ENCODE measurements around the gene ASIC1. TPM values are rescaled to one million over a fixed set of nuclear protein-coding genes. Genes with fewer than 3 reads are reported as not detected.
"Not testable (repeated sequence)": the region's sequence is repeated elsewhere in the genome, so short reads cannot be mapped to it uniquely, and the experiment has no call there.

The ASIC1 gene
- total RNA-seq, 1 experiment from 2014 or later = 4.3 TPM

- not testable (repeated sequence) for DNase-seq (ENCODE audit: low read depth)
Observed at GRCh38 chr12:50084409-50084774, 27.0 kb downstream of the ASIC1 start.

- peak; percentile 91 for DNase-seq (ENCODE audit: low read depth)
Observed at GRCh38 chr12:50084775-50085614, 27.6 kb downstream of the ASIC1 start, which contains the start of gene SMARCD1. TSS of gene SMARCD1 (plus strand) at chr12:50085342. CDS start at chr12:50085370, 28 bp downstream.

- no peak for DNase-seq (ENCODE audit: low read depth)
Observed at GRCh38 chr12:50085615-50086072, 28.2 kb downstream of the ASIC1 start.

- DNase-seq (ENCODE audit: low read depth) = no peak
Observed at GRCh38 chr12:50086148-50086547, 28.8 kb downstream of the ASIC1 start.

- DNase-seq (ENCODE audit: low read depth) = no peak
Observed at GRCh38 chr12:50087151-50087550, 29.8 kb downstream of the ASIC1 start.

- peak; percentile 74 for DNase-seq (ENCODE audit: low read depth)
Observed at GRCh38 chr12:50087995-50088394, 30.6 kb downstream of the ASIC1 start.

GRCh38 chr12:50088577-50089335 lies 31.4 kb downstream of the ASIC1 start:
- peak; percentile 40 for DNase-seq (ENCODE audit: low read depth)

- DNase-seq (ENCODE audit: low read depth) = no peak
Observed at GRCh38 chr12:50089730-50090129, 32.3 kb downstream of the ASIC1 start.

GRCh38 chr12:50090391-50090790 lies 33.0 kb downstream of the ASIC1 start:
- no peak for DNase-seq (ENCODE audit: low read depth)

- no peak for DNase-seq (ENCODE audit: low read depth)
Observed at GRCh38 chr12:50097952-50098351, 40.6 kb downstream of the ASIC1 start.

- DNase-seq (ENCODE audit: low read depth) = no peak
Observed at GRCh38 chr12:50099302-50100008, 42.1 kb downstream of the ASIC1 start.

GRCh38 chr12:50100561-50100960 lies 43.2 kb downstream of the ASIC1 start:
- no peak for DNase-seq (ENCODE audit: low read depth)

GRCh38 chr12:50101663-50102062 lies 44.3 kb downstream of the ASIC1 start:
- peak; percentile 43 for DNase-seq (ENCODE audit: low read depth)

- no peak for DNase-seq (ENCODE audit: low read depth)
Observed at GRCh38 chr12:50102131-50102531, 44.7 kb downstream of the ASIC1 start.

- DNase-seq (ENCODE audit: low read depth) = no peak
Observed at GRCh38 chr12:50102646-50103309, 45.4 kb downstream of the ASIC1 start.

- DNase-seq (ENCODE audit: low read depth) = no peak
Observed at GRCh38 chr12:50103351-50103750, 46.0 kb downstream of the ASIC1 start.

GRCh38 chr12:50103767-50104321 lies 46.4 kb downstream of the ASIC1 start, which contains the start of gene GPD1:
TSS of gene GPD1 (plus strand) at chr12:50104008. CDS start at chr12:50104051, 43 bp downstream.
- DNase-seq (ENCODE audit: low read depth) = peak; percentile 37

- no peak for DNase-seq (ENCODE audit: low read depth)
Observed at GRCh38 chr12:50104417-50105366, 47.3 kb downstream of the ASIC1 start.

GRCh38 chr12:50105913-50106450 lies 48.6 kb downstream of the ASIC1 start:
- no peak for DNase-seq (ENCODE audit: low read depth)
